ENCODE results near the gene ADGRG3.

ADGRG3 gene

DNA sequence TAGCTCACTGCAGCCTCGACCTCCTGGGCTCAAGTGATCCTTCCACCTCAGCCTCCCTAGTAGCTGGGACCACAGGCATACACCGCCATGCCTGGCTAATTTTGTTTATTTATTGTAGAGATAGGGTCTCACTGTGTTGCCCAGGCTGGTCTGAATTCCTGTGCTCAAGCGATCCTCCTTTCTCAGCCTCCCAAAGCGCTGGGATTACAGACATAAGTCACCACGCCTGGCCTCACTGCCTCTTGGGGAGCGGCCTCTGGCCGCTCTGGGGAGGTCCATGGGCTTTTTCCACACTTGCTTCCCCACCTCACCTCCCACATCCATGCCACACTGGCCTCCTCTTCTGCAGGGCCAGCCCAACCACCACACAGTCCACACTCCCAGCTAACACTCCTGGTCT lies 18.3 kb upstream of the ADGRG3 start:
- POLR2A ChIA-PET, result no interaction called here
- Histone ChIP-seq H3K36me3 (ENCODE audit: control insufficient read depth in 2 of 2, insufficient read depth in 1 of 2, low read length in 2 of 2) (no peaks in the 10 kb centered on the region), H3K4me1 (ENCODE audit: control insufficient read depth, insufficient read depth, low read length) (no peaks in the 10 kb centered on the region)

DNA sequence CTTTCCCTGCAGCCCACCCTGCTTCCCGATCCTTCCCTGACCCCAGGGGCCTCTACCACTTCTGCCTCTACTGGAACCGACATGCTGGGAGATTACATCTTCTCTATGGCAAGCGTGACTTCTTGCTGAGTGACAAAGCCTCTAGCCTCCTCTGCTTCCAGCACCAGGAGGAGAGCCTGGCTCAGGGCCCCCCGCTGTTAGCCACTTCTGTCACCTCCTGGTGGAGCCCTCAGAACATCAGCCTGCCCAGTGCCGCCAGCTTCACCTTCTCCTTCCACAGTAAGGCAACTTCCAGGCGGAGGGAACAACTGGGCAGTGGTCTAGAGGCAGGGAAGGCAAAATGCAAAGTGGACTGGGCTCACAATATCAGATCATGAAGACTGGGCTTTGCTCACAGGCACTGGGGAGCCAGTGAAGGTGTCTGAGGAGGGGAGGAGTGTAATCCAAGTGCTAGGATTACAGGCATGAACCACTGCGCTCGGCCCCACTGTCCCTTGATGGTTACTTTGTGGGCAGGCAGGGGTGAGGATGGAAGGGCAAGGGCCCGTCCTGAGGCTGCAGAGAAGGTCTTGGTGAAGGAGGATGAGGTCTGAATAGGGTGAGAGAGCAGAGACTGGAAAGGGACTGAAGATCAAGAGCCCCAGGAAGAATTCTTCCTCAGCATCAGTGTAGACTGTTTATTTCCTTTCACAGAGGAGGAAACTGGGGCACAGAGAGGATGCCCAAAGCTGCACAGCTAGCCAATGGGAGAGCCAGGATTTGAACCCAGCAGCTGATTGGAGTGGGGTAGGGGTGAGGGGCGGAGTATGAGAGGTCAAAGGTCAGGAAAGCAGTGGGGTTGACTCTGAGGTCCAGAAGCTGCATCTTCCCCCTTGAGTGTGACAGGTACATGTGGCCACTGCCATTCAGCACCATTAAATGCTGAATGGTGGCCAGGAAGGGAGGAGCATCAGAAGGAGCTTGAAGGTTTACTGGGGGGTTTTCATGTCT lies 16.5 kb upstream of the ADGRG3 start:
- no peaks in the 10 kb centered on the region for H3K4me1 ChIP-seq (ENCODE audit: control insufficient read depth, insufficient read depth, low read length)
- H3K36me3 ChIP-seq (ENCODE audit: control insufficient read depth in 2 of 2, insufficient read depth in 1 of 2, low read length in 2 of 2), result no peaks in the 10 kb centered on the region
- POLR2A ChIA-PET, result no interaction called here
- CTCF ChIA-PET, result interaction anchor here (0.6 to 5.8 kb wide), 4 partner anchors 75 to 331 kb away, joined by 3 to 87 read pairs (median 5); no protein-coding TSS in a partner anchor
- no peaks in the 10 kb centered on the region for H3K9me3 ChIP-seq (ENCODE audit: control insufficient read depth, insufficient read depth, low read depth, low read length)
- no peak overlapping the region for H3K27ac ChIP-seq (ENCODE audit: extremely low read depth, low read depth, low read length)
- no peak for TF ChIP-seq ZFP41 (tag by site-specific recombination; IDR thresholded peaks at IDR 0.05; ENCODE audit: borderline replicate concordance)
- peak; percentile 84 for TF ChIP-seq ZIC2 (tag by site-specific recombination; IDR thresholded peaks at IDR 0.05)
- peak; percentile 75 for TF ChIP-seq ZNF16 (tag by site-specific recombination; IDR thresholded peaks at IDR 0.05; ENCODE audit: low read depth)
- TF ChIP-seq ZNF510 (tag by site-specific recombination; IDR thresholded peaks at IDR 0.05; ENCODE audit: insufficient replicate concordance), result peak; percentile 83
- TF ChIP-seq ZNF549 (tag by site-specific recombination; IDR thresholded peaks at IDR 0.05), result no peak
- TF ChIP-seq IKZF3 (tag by site-specific recombination; IDR thresholded peaks at IDR 0.05), result no peak
- TF ChIP-seq, protein P1, sequence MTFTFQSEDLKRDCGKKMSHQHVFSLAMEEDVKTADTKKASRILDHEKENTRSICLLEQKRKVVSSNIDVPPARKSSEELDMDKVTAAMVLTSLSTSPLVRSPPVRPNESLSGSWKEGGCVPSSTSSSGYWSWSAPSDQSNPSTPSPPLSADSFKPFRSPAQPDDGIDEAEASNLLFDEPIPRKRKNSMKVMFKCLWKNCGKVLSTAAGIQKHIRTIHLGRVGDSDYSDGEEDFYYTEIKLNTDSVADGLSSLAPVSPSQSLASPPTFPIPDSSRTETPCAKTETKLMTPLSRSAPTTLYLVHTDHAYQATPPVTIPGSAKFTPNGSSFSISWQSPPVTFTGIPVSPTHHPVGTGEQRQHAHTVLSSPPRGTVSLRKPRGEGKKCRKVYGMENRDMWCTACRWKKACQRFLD (tag by site-specific recombination; IDR thresholded peaks at IDR 0.05), result no peak
- no peak for TF ChIP-seq GLIS2 (tag by site-specific recombination; IDR thresholded peaks at IDR 0.05)
- no peak for TF ChIP-seq ZNF624 (tag by site-specific recombination; IDR thresholded peaks at IDR 0.05)
- no peak for TF ChIP-seq ZNF133 (tag by site-specific recombination; IDR thresholded peaks at IDR 0.05)
- no peak overlapping the region for H3K4me3 ChIP-seq (ENCODE audit: low read depth, low read length)

More for the DNA sequence above, 18.3 kb upstream of the ADGRG3 start:
- TF ChIP-seq KLF10 (tag by site-specific recombination; IDR thresholded peaks at IDR 0.05) (no peak), ZNF133 (tag by site-specific recombination; IDR thresholded peaks at IDR 0.05) (no peak), ZEB2 (tag by site-specific recombination; IDR thresholded peaks at IDR 0.05) (no peak), ZNF10 (tag by site-specific recombination; IDR thresholded peaks at IDR 0.05) (no peak), GFI1B (tag by site-specific recombination; IDR thresholded peaks at IDR 0.05) (no peak), ZNF23 (tag by site-specific recombination; IDR thresholded peaks at IDR 0.05; ENCODE audit: borderline replicate concordance) (no peak), ZNF658 (tag by site-specific recombination; IDR thresholded peaks at IDR 0.05) (no peak), ZNF561 (tag by site-specific recombination; IDR thresholded peaks at IDR 0.05; ENCODE audit: borderline replicate concordance) (no peak), ZIC2 (tag by site-specific recombination; IDR thresholded peaks at IDR 0.05) (no peak)
- TF ChIP-seq, protein P2, sequence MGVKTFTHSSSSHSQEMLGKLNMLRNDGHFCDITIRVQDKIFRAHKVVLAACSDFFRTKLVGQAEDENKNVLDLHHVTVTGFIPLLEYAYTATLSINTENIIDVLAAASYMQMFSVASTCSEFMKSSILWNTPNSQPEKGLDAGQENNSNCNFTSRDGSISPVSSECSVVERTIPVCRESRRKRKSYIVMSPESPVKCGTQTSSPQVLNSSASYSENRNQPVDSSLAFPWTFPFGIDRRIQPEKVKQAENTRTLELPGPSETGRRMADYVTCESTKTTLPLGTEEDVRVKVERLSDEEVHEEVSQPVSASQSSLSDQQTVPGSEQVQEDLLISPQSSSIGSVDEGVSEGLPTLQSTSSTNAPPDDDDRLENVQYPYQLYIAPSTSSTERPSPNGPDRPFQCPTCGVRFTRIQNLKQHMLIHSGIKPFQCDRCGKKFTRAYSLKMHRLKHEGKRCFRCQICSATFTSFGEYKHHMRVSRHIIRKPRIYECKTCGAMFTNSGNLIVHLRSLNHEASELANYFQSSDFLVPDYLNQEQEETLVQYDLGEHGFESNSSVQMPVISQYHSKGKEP (tag by site-specific recombination; IDR thresholded peaks at IDR 0.05), result no peak
- TF ChIP-seq, protein P3, sequence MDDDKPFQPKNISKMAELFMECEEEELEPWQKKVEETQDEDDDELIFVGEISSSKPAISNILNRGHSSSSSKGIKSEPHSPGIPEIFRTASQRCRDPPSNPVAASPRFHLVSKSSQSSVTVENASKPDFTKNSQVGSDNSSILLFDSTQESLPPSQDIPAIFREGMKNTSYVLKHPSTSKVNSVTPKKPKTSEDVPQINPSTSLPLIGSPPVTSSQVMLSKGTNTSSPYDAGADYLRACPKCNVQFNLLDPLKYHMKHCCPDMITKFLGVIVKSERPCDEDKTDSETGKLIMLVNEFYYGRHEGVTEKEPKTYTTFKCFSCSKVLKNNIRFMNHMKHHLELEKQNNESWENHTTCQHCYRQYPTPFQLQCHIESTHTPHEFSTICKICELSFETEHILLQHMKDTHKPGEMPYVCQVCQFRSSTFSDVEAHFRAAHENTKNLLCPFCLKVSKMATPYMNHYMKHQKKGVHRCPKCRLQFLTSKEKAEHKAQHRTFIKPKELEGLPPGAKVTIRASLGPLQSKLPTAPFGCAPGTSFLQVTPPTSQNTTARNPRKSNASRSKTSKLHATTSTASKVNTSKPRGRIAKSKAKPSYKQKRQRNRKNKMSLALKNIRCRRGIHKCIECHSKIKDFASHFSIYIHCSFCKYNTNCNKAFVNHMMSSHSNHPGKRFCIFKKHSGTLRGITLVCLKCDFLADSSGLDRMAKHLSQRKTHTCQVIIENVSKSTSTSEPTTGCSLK (tag by site-specific recombination; IDR thresholded peaks at IDR 0.05), result no peak
- Histone ChIP-seq H3K9me3 (ENCODE audit: control insufficient read depth, insufficient read depth, low read depth, low read length) (no peaks in the 10 kb centered on the region), H3K27ac (ENCODE audit: extremely low read depth, low read depth, low read length) (no peak overlapping the region), H3K4me3 (ENCODE audit: low read depth, low read length) (no peak overlapping the region)
- CTCF ChIA-PET, result interaction anchor here (0.6 to 5.9 kb wide), 27 partner anchors 13 to 1430 kb away, joined by 3 to 87 read pairs (median 4); partner anchors contain the start of genes ADGRG1, ADGRG3 and KATNB1
